Right lobe of liver (tissue), 6 donors: Measurements from ENCODE around the gene OPCML. TPM values are rescaled to one million over a fixed set of nuclear protein-coding genes. Genes with fewer than 3 reads are reported as not detected.

Experiments used
- ATAC-seq, 4 donors: fragments of 200-7000 bp; cut with Tn5 transposase; one replicate each; pipeline ENCODE4 v1.9.1; 2020; ENCODE audit warnings: mild to moderate bottlenecking in 4 of 4, moderate library complexity in 4 of 4
- DNase-seq, 3 donors: peaks; one replicate each; pipeline ENCODE4 v3.0.0-alpha.2; 2020
- H3K27ac ChIP-seq, 3 donors: fragments of 200-600 bp; one replicate each; pipeline ENCODE4 v1.8.0; 2022
- H3K27me3 ChIP-seq, 2 donors: fragments of 200-600 bp; one replicate each; pipeline ENCODE4 v1.8.0; 2022
- H3K36me3 ChIP-seq, 4 donors: fragments of 200-600 bp; sonication (generic) in 1 of 4; one replicate each; pipeline versions ENCODE4 v1.5.1 to v1.8.0; 2017 to 2022; ENCODE audit warnings: control low read depth in 1 of 4
- H3K4me1 ChIP-seq, 4 donors: fragments of 200-600 bp; sonication (generic) in 1 of 4; one replicate each; pipeline versions ENCODE4 v1.5.1 to v1.8.0; 2017 to 2022; ENCODE audit warnings: control low read depth in 1 of 4
- H3K4me3 ChIP-seq, 3 donors: fragments of 200-600 bp; one replicate each; pipeline ENCODE4 v1.8.0; 2022
- H3K9me3 ChIP-seq, 4 donors: fragments of 200-600 bp; sonication (generic) in 1 of 4; one replicate each; pipeline versions ENCODE4 v1.5.1 to v1.8.0; 2017 to 2022; ENCODE audit warnings: control low read depth in 1 of 4
- POLR2A ChIP-seq: fragments of 450-650 bp; IDR thresholded peaks from one replicate; pipeline ENCODE4 v1.6.1; 2017; ENCODE audit warnings: antibody characterized with exemption, mild to moderate bottlenecking
- WGBS: methylation state at CpG from one replicate; pipeline ENCODE4 v1.1.6; 2018; ENCODE audit warnings: low coverage, low lambda C conversion rate; ENCODE audit not compliant: insufficient coverage; ENCODE audit errors: missing lambda C conversion rate; 5-methylcytosine and 5-hydroxymethylcytosine counted together
- intact Hi-C, 2 donors: fragments of 100-400 bp; cut with DNase I; formaldehyde crosslinking; loops; one replicate each; pipeline versions ENCODE4 v1.11.2 to v1.14.1; 2022
- total RNA-seq, 6 experiments: library from RNA; depleted of rRNA in 2 of 6; stranded (reverse); fragments of >200 nt in 2 of 6; fragmentation: NEBNext Ultra II Directional in 3 of 6; extraction: Animal tissue kit (Norgen Biotek cat#: 25700) in 3 of 6; gene quantifications; one replicate each; pipeline versions ENCODE4 v1.1.0 to v1.2.4, GENCODE V29; 2016 to 2023
- TF ChIP-seq, protein P1 (sequence below), 4 donors: fragments of 200-600 bp in 3 of 4; fragments of 450-650 bp in 1 of 4; IDR thresholded peaks; one replicate each; pipeline versions ENCODE4 v1.5.1 to v1.8.0; 2016 to 2022; ENCODE audit warnings: antibody characterized with exemption in 4 of 4, mild to moderate bottlenecking in 2 of 4
- donor health status: DM: no; HTN: yes; CAD: no.
- donor health status: DM: no; HTN: no; CAD: no.
- donor health status: DM: no; HTN: no; CAD: no.
- donor health status: DM: no; HTN: yes; CAD: no.
- donor health status: DM: no; HTN: yes; CAD: no.

The OPCML gene
- total RNA-seq, 6 experiments from 2014 or later: 0.11 TPM; not detected in 5

DNA sequence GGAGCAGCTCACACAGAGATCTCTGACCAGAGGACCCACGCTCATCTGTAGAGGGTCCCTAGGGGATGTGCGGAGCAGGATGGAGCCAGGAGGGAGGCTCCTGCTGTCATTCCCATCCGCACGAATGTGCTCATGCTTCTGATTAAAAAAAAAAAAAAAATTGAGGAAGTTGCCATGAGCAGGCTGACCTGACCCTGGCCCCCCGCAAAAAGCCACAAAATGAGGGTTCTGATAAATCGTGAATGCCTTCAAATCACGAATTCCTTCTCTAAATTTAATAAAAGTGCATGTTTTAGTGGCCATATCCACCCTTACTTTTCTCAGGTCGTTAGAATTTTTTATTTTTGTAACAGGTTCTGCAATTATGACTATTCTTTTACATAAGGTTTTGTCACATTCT is 378.2 kb downstream of the OPCML start:
- H3K27me3 ChIP-seq: no peaks in the 10 kb centered on the region
- DNase-seq (no peak), ATAC-seq (no peak)
- TF ChIP-seq, protein P1, sequence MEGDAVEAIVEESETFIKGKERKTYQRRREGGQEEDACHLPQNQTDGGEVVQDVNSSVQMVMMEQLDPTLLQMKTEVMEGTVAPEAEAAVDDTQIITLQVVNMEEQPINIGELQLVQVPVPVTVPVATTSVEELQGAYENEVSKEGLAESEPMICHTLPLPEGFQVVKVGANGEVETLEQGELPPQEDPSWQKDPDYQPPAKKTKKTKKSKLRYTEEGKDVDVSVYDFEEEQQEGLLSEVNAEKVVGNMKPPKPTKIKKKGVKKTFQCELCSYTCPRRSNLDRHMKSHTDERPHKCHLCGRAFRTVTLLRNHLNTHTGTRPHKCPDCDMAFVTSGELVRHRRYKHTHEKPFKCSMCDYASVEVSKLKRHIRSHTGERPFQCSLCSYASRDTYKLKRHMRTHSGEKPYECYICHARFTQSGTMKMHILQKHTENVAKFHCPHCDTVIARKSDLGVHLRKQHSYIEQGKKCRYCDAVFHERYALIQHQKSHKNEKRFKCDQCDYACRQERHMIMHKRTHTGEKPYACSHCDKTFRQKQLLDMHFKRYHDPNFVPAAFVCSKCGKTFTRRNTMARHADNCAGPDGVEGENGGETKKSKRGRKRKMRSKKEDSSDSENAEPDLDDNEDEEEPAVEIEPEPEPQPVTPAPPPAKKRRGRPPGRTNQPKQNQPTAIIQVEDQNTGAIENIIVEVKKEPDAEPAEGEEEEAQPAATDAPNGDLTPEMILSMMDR (IDR thresholded peaks at IDR 0.05): no peak
- no peak for TF ChIP-seq POLR2A
- H3K9me3 ChIP-seq: no peaks in the 10 kb centered on the region
- no peak overlapping the region for H3K4me3 ChIP-seq
- H3K36me3 ChIP-seq: no peaks in the 10 kb centered on the region
- WGBS: 24% methylated on average over 6 of the region's 8 CpGs
- intact Hi-C loops: loop anchor here in 1 of 2 donors (10.0 kb wide), 1 partner anchor 69 kb away; no protein-coding TSS in a partner anchor
- no peak overlapping the region for H3K27ac ChIP-seq
- no peaks in the 10 kb centered on the region for H3K4me1 ChIP-seq

DNA sequence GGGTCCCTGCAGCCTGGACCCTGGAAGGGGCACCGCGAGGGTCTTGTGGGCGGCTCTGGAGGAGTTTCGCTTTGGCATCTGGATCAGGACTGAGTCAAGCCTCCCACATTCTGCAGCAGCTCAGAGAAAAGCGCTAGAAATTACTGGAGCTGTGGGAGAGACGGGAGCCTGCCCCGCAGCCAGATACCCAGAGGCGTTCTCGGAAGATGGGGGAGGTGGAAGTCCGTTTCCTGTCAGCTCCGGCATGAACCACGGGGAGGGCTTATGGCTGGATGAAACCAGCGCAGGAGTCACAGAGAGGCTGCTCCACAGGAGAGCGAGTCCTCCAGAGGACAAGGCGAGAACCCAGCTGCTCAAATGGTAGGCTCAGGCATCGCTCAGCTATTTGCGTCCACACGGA is 379.3 kb downstream of the OPCML start:
- Histone ChIP-seq H3K27me3 (no peaks in the 10 kb centered on the region), H3K4me3 (no peak overlapping the region), H3K9me3 (no peaks in the 10 kb centered on the region), H3K4me1 (no peaks in the 10 kb centered on the region), H3K36me3 (no peaks in the 10 kb centered on the region), H3K27ac (no peak overlapping the region)
- DNase-seq (no peak), ATAC-seq (peak in 2 of 4 donors; percentile 32 to 43)
- 60% methylated on average over 2 of the region's 18 CpGs for WGBS
- no peak for TF ChIP-seq POLR2A
- TF ChIP-seq, protein P1 (IDR thresholded peaks at IDR 0.05): no peak
- intact Hi-C loops: loop anchor here in 1 of 2 donors (10.0 kb wide), 1 partner anchor 68 kb away; no protein-coding TSS in a partner anchor

DNA sequence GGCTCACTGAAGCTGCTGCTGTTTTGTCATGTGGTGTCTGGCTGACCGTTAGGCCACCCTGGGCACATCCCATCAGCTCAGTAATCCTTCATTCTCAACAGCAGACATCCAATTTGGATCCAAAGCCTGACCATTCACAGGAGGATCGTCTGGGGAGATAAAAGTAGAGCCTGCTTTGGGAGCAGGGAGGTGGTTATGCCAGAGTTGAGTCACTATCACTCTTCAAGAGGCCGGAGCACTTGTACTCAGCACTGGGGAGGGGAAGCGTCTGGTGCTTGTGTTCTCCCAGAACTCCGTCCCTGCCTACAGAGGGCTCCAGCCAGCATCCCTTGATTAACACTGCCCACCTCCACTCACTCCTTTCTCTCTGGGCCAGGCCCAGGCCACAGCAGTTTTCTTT is 382.6 kb downstream of the OPCML start:
- Histone ChIP-seq H3K4me1 (no peaks in the 10 kb centered on the region), H3K9me3 (no peaks in the 10 kb centered on the region), H3K36me3 (no peaks in the 10 kb centered on the region), H3K27ac (no peak overlapping the region), H3K4me3 (no peak overlapping the region), H3K27me3 (no peaks in the 10 kb centered on the region)
- ATAC-seq: no peak
- TF ChIP-seq POLR2A: no peak
- TF ChIP-seq, protein P1 (IDR thresholded peaks at IDR 0.05): no peak
- intact Hi-C loops: loop anchor here (10.0 kb wide), 2 partner anchors 65 to 675 kb away; no protein-coding TSS in a partner anchor
- WGBS: 48% methylated on average over 5 of the region's 5 CpGs
- DNase-seq: no peak

DNA sequence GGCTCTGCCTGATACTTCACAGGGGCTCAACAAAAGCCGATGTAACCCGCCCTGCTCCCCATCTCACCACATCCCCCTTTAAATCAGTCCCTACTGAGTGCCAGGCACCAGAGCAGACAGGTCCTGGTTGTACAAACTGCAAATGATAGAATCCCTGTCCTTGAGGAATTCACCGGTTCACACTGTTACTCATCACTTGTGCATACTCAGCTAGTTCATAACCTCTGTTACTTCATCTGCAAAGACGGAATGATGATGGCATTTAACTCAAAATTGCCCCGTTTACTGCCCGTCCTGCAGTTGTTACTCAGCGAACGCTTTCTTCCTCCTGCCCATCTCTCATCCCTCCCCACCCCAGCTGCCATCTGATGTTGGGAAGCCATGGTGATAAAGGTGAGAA is 384.7 kb downstream of the OPCML start:
- intact Hi-C loops: loop anchor here in 1 of 2 donors (10.0 kb wide), 1 partner anchor 677 kb away; no protein-coding TSS in a partner anchor
- H3K27ac ChIP-seq: no peak overlapping the region
- H3K4me3 ChIP-seq: no peak overlapping the region
- H3K9me3 ChIP-seq: no peaks in the 10 kb centered on the region
- no peak for TF ChIP-seq POLR2A
- TF ChIP-seq, protein P1 (IDR thresholded peaks at IDR 0.05): no peak
- H3K4me1 ChIP-seq: no peaks in the 10 kb centered on the region
- H3K27me3 ChIP-seq: no peaks in the 10 kb centered on the region
- 60% methylated on average over 8 of the region's 8 CpGs for WGBS
- ATAC-seq (no peak), DNase-seq (no peak)
- no peaks in the 10 kb centered on the region for H3K36me3 ChIP-seq
